Endometrial microvascular endothelial cells (primary cell): Measurements from ENCODE around the gene DCUN1D3. TPM values are rescaled to one million over a fixed set of nuclear protein-coding genes. Genes with fewer than 3 reads are reported as not detected.

ENCODE experiments used
- in situ Hi-C: cut with HindIII; loops from 2 replicates; pipeline ENCODE4 v1.10.0; 2017; ENCODE audit warnings: low sequenced_read_pairs, low pct_unique_long_range_greater_than_20kb; ENCODE audit errors: inconsistent ontology term
- total RNA-seq: library from RNA; depleted of rRNA; stranded (reverse); fragments of >200 nt; gene quantifications from one replicate; pipeline ENCODE4 v1.2.3, GENCODE V29; 2015; ENCODE audit errors: inconsistent ontology term

The DCUN1D3 gene
- total RNA-seq, 1 donor from 2014 or later: 37.7 TPM

DNA sequence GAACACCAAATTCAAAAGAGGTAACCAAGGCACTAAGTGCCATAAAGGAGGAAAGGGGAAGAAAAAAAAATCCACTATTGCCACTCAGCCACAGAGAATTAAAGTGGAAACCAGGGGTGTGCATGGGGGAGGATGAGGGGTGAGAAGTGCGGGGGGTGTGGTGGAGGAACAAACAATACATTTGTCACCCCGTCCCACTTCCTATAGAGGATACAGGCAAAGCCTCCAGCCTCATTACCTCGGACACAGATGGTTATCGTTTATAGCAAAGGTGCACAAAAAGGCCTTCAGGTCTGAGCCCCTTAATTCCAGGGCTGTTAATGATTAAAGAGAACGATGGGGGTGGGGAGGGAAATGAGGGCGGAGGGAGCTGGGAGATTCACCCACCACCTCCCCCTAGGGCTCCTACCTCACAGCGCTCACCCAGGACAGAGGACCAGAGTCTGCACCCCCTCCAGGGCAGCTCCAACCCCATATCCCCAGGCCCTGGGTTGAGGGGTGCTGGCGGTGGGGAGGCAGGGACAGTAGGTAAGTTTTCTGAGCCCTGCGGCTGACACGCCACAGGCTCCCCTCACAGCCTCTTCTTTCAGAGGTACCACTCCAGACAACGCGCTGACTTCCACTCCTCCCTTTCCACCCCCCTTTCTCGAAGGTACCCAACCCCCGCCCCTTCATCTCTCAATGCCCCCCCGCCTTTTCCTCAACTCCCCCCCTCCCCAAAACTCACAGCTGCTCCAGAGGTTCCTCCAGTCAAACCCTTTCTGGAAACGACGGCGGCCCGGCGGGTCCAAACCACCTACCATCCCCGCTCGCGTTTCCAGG lies 470 bp downstream of the DCUN1D3 start:
- in situ Hi-C loops: loop anchor here (10.0 kb wide), 1 partner anchor 45 kb away; no protein-coding TSS in a partner anchor

DNA sequence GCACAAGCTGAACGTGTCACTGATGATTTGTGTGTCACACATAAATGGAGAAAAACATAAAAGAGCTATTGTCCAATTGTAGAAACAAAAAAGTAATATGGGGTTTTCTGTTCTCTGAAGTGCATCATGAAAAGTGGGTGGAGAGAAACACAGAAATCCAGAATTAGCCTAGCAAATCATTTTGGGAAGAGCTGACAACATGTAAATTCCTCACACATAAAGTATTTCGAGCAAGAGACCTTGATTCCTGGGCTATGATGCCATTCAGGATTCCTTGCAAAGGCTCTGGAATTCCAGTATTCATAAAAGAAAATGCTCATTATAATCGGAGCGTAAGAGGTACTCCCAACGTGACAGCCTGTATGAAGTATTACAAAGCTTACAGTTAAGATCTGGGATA lies 1.1 kb downstream of the DCUN1D3 start:
- in situ Hi-C loops: no loop called here

DNA sequence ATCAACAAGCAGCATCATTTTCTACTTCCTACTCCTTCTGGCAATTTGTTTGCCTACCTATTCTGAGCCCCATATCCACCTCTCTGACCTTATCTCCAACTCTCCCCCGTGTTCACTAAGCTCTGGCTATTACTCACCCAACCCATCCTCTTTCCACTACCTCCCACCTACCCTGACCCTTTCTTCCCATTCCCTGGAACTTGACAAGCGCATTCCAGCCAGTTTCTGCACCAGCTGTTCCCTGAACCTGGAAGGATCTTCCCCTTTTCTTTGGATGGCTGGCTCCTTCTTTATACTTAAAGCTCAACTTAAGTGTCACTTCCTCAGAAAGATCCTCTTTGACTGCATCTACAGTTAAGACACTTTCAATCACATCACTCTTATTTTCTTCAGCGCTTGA lies 2.2 kb downstream of the DCUN1D3 start:
- in situ Hi-C loops: no loop called here

DNA sequence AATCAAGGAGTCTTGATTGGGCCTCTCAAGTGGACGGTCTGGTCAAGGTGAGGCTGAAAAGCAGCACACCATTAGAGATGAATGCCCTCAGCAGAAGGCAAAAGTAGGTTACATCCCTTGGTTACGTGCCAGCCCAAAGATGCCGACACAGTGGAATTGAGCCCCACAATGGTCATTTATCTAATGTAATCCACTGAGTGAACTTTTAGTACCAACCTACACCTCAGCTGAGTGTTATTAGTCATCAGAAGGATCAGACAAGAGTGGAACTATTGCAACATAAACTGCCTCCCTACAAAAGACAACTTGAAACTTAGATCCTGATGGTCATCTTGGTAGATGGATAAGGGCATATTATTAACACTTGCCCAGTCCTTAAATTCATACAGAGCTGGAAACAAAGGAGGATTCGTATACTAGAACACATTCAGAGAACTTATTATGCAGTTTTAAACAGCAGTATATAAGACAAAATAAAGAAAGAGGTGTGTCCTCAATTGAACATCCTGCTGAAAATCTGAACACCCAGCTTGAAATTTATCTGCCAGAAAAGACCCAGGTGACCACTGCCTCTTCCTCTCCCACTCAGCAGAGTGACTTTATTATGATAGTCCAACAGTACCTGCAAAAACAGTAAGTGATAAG lies 2.8 kb downstream of the DCUN1D3 start:
- in situ Hi-C loops: no loop called here

DNA sequence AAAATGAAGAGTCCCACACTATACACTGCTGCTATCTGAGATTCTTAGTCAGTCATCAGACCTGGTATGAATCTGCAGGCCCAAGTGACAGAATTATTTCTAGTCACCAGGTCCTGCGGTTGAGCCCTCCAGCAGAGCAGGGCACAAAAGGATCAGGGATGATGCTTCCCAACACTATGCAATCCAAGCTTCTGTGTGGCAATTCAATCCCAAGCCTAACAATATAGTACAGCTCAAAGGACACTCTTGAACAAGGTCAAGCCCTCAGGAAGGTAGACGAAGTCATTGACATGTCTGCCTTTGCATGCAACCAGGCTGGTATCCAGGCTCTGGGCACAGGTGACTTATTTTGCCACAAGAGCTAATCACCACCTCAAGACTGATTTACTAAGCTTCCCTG lies 5.8 kb downstream of the DCUN1D3 start:
- in situ Hi-C loops: no loop called here

DNA sequence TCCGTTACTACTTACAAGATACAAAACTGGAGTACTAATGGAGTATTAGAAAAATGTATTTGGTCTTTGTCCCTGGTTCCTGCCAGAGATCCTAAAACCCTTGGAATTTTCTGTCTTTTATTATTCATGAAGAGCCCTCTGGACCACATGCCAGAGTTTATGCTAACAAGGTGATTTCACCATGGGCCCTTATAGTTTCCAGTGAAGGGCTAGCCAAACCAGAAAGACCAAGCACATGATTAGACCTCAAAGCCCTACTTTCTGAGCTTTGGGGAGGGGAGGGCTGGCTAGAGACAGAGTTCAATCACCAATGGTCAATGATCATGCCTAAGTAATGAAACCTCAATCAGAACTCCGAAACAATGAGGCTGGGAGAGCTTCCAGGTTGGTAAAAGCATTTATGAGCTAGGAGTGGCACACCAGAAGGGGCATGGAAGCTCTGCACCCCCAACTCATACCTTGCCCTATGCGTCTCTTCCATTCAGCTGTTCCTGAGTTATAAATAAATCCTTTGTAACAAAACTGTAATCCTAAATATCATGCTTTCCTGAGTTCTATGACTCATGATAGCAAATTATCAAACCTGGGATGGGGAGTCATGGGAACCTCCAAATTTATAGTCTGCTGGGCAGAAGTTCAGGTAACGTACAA lies 10.4 kb downstream of the DCUN1D3 start:
- in situ Hi-C loops: no loop called here

DNA sequence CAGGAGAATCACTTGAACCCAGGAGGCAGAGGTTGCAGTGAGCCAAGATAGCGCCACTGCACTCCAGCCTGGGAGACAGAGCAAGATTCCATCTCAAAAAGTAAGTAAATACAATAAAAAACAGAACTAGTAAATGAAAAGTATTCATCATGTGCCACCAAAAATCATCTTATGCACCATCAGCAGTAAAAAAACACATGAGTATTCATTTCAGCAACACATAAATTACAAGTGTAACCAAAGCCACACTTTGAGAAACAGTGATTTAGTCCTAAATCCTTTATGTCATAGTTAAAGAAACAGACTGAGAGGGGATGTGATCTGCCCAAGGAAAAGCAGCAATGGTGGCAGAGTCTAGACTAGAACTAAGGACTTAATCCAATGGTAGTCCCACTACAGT lies 13.0 kb downstream of the DCUN1D3 start:
- in situ Hi-C loops: no loop called here

DNA sequence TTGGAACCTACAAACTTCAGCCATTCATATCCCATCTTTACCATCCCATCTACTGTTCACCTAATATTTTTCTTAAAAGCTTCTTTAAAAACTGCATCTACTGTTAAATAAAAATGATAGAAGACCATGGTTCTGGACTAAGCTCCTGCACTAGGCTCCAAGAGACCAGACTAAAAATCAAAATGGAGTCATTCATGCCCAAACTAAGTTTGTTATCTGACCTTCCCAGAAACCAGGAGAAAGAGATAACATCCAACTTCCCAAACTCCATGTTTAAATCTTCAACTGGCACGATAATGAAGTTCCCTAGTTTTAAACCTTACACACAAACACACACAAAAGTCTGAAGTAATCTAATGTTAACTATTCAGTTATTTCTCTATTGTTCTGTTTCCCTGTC lies 13.8 kb downstream of the DCUN1D3 start:
- in situ Hi-C loops: no loop called here

DNA sequence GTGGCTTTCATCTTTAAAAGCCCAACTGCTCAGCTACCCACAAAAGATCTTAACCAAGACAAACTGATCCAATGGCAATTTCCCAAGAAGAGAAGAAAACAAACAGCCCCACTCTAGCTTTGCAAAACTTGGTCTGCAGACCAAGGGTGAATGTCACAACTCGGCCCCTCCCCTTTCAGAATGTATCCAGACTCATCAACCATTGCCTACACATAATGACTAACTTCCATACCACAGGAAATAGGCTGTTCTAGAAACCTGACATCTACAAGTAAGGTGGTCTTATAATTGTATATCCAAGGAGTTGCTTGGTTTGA lies 16.0 kb downstream of the DCUN1D3 start:
- in situ Hi-C loops: no loop called here

DNA sequence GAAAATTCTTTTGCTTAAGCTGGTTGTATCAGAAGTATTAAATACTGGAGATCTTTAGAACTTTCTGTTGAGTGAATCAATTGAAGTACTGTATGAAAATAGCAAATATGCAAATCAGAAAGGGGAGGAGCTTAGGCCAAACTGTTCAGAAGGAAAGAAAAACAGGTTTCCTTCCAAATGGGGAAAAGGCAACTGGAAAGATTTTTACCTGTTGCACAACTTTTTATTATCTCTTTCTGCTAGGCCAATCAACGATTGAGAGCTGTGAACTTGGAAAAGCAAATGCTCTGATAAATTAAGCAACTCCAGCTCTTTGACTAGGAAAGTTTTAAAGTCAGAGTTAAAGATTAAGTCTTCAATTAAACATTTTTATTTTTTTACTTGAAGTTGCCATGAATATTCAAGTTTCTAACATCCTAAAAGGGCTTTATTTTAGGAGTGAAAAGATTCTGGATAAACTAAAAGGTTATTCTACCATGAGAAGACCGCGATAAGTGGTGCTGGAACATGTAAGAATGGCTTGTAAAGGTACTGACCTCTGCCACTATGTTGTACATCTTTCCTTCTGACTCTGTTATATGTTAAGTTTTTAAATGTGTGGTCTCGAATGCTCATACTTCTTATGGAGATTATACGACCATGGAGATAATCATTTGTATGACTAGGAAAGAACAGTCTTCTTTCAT lies 16.5 kb downstream of the DCUN1D3 start:
- in situ Hi-C loops: no loop called here

DNA sequence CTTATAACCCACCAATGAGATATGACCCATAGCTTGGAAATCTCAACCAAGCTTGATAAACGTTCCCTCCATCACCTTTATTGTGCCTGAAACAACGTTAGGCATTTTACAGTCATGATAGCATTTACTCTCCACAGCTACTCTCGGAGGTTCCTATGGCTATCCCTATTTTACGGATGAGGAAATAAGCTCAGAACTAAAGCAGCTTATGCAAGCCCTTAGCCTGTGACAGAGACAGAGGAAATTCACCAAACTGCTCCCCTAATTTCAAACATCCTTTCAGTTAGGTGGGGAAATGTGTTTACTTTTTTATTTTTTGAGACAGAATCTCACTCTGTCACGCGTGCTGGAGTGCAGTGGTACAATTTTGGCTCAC lies 18.7 kb downstream of the DCUN1D3 start:
- in situ Hi-C loops: no loop called here

DNA sequence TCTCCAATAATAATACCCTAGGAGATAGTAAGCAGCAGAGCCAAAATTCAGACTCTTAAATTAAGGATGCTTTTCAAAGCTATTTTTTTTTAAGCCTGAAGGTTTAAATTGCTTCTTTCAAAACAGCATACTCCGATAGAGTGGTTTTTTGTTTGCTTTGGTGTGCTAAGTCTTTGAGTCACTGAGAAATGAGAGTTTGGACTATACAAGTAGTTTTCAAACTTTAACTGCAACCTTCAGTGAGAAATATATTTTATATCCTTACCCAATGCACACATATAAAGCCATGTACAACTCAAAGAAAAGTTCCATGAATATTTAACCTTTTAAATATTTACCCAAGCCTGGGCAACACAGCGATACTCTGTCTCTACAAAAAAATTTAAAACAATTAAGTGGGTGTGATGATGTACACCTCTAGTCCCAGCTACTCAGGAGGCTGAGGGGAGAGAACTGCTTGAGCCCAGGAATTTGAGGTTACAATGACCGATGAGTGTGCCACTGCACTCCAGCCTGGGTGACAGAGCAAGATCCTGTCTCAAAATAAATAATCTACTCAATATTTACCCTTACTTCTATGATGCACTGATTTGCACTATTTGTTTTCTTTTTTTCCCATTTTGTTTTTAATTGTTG lies 19.2 kb downstream of the DCUN1D3 start:
- in situ Hi-C loops: no loop called here

DNA sequence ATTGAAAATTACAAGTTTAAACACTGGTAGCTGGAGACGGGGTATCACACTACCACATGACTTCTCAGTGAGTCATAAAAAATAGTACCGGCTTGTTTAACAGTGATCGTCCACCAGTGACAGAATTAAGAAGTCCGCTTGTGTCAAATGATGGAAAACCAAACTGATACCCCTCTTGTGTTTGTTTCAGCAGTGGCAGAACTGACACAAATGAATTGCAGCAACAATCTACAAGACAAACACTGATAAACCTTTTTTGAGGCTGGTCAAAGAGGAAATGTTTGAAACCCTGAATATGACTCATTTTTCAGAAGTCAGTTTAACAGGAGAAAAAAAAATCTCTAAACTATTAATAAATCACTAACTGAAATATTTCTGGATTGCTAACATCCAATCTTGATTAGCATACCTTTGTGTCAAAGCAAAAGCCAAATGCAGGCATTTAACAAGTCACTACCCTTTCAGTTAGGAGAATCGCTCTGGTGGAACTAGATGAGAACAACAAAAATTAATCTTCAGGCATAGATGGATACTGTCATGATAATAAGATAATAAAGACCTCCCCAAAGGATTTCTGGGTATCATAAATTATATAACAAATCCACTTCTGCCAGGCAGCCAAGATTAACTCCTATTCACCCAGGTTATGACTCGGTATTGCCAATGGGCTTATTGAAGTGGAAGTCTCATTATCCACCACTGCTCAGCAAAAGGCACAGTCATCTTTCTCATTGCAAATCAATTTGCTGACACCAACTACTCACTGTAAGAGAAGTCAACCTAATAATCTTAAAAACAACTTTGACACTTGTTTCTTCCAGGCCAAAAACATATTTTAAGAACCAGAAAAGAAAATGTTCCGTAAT lies 20.8 kb downstream of the DCUN1D3 start:
- in situ Hi-C loops: no loop called here

DNA sequence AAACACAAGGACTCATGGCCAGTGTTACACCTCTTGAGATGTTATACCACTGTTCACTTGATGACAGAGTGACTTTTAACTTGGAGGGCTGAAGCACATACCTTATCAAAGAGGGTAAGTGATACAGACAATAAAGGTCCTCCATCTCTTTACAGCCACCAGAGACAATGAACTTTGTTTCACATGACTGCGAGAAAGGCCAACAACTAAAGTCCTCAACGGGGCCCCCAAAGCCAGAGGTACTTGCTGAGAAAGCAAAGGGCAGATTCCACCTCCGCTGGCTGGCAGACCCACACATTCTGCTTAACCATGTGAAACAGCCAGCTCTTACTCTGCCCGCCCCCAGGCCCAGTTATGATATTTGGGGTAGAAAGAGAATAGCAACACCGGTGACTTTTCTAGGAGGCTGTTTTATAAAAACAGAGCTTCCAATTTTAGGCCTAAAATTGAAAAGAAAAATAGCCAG lies 21.4 kb downstream of the DCUN1D3 start:
- in situ Hi-C loops: no loop called here

DNA sequence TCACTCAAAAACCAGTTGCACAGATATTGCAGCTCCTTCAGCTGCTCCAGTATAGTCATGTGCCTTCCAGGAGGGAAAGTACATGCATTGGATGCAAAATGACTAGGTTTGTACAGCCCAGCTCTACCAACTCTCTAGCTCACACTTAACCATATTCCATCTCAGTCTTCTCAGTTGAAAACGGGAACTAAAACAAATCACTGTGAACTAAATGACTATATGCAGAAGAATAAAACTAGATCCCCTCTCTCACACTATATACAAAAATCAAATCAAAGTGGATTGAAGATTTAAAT lies 24.9 kb downstream of the DCUN1D3 start:
- in situ Hi-C loops: no loop called here

DNA sequence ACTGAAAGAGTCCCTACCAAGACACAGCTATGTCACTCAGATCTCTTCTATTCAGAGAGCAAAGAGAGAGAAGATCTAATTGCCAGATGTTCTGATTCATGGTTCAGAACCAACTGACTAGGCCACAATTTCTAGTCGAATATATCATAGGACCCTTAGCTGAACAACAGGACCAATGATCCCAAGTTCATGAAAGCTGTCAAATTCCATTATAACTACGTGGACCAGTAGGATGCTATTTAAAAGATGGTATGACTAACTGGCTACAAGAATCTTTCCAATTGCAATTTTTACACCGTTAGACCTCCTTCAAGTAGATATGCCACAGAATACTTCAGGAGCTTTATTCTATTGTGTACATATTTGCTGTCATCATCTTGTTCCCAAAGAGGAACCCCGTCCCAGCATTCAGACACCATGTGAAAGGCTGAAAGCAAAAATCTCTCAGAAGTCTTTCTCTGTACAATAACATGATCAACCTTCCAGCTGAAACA lies 26.0 kb downstream of the DCUN1D3 start:
- in situ Hi-C loops: no loop called here

DNA sequence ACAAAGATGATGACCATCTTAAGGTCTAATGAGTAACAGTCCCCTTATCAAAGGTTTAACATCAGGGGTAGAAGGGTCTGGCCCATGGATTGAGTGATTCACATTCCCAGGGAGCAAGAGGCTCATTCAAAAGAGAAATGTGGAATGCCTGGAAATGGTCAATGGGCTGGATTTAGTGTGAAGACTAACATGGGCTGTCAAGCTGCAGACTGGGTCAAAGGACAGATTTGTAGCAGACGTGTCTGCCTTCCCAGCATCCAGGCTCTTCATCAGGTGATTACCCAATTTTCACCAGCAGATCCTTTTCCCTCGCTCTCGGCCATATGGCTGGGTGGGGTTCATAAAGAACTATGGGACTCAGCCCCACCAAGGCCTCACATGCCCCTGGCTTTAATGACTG lies 26.8 kb downstream of the DCUN1D3 start:
- in situ Hi-C loops: no loop called here
